IMR-90 (cell line): Measurements from ENCODE around the gene ATXN10.

Experiments
- CEBPB ChIP-seq: IDR thresholded peaks from 2 replicates; pipeline ENCODE4 v1.6.1; 2012; ENCODE audit warnings: low read depth, low read length, improper control_type of control experiment
- CTCF ChIP-seq: conservative IDR thresholded peaks from 2 replicates; pipeline ENCODE4 v1.5.1; 2012; ENCODE audit warnings: mild to moderate bottlenecking, low read depth, low read length, improper control_type of control experiment
- MAFK ChIP-seq: IDR thresholded peaks from 2 replicates; pipeline ENCODE4 v1.6.1; 2012; ENCODE audit warnings: low read depth, low read length, improper control_type of control experiment
- MAZ ChIP-seq: IDR thresholded peaks from 2 replicates; pipeline ENCODE4 v1.6.1; 2012; ENCODE audit warnings: low read depth, mild to moderate bottlenecking, low read length, improper control_type of control experiment, moderate library complexity, borderline replicate concordance
- MXI1 ChIP-seq: IDR thresholded peaks from 2 replicates; pipeline ENCODE4 v1.6.1; 2012; ENCODE audit warnings: low read depth, mild to moderate bottlenecking, low read length, moderate library complexity, borderline replicate concordance
- POLR2A ChIP-seq: IDR thresholded peaks from 2 replicates; pipeline ENCODE4 v1.6.1; 2012; ENCODE audit warnings: mild to moderate bottlenecking, low read depth, low read length
- RCOR1 ChIP-seq: IDR thresholded peaks from 2 replicates; pipeline ENCODE4 v1.6.1; 2012; ENCODE audit warnings: mild to moderate bottlenecking, low read length, improper control_type of control experiment; ENCODE audit not compliant: insufficient replicate concordance
- SMC3 ChIP-seq: fragments of 150-350 bp; IDR thresholded peaks from 2 replicates; pipeline ENCODE4 v1.6.1; 2016; ENCODE audit warnings: low read depth, mild to moderate bottlenecking, antibody characterized with exemption, low read length, moderate library complexity
- USF2 ChIP-seq: fragments of 150-350 bp; IDR thresholded peaks from 2 replicates; pipeline ENCODE4 v1.6.1; 2017; ENCODE audit warnings: mild to moderate bottlenecking, antibody characterized with exemption, low read length, low read depth
- TF ChIP-seq, protein P1 (sequence below): fragments of 150-350 bp; IDR thresholded peaks from 2 replicates; pipeline ENCODE4 v1.6.1; 2016; ENCODE audit warnings: low read depth, mild to moderate bottlenecking, low read length, moderate library complexity, borderline replicate concordance

- no peak for TF ChIP-seq USF2
- TF ChIP-seq POLR2A = peak; percentile 79; the same call in 1 of the 2 replicates
- TF ChIP-seq MXI1 = peak; percentile 62; the same call in 1 of the 2 replicates
- TF ChIP-seq CTCF = no peak
- TF ChIP-seq CEBPB = no peak
- no peak for TF ChIP-seq MAFK
- peak; percentile 85 for TF ChIP-seq MAZ
- TF ChIP-seq, protein P1, sequence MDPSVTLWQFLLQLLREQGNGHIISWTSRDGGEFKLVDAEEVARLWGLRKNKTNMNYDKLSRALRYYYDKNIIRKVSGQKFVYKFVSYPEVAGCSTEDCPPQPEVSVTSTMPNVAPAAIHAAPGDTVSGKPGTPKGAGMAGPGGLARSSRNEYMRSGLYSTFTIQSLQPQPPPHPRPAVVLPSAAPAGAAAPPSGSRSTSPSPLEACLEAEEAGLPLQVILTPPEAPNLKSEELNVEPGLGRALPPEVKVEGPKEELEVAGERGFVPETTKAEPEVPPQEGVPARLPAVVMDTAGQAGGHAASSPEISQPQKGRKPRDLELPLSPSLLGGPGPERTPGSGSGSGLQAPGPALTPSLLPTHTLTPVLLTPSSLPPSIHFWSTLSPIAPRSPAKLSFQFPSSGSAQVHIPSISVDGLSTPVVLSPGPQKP = no peak
- TF ChIP-seq RCOR1 = no peak
- TF ChIP-seq SMC3 = no peak
These were observed at the start of gene ATXN10 for GRCh38 chr22:45671783-45672563.
